Tibial nerve (tissue), 4 donors: Measurements from ENCODE around the gene MGLL. TPM values are rescaled to one million over a fixed set of nuclear protein-coding genes. Genes with fewer than 3 reads are reported as not detected.

ENCODE experiments used
- DNase-seq, 2 donors: peaks; one replicate each; pipeline ENCODE4 v3.0.0-alpha.2; 2019; ENCODE audit warnings: low spot score in 2 of 2
- H3K27ac ChIP-seq, 4 donors: fragments of 200-600 bp; sonication (generic) in 3 of 4; one replicate each; pipeline ENCODE4 v1.5.1; 2017 to 2019; ENCODE audit warnings: mild to moderate bottlenecking in 1 of 4
- H3K27me3 ChIP-seq, 2 donors: fragments of 200-600 bp; sonication (generic) in 1 of 2; one replicate each; pipeline versions ENCODE4 v1.5.1 to v1.6.0; 2017 to 2019
- H3K36me3 ChIP-seq, 3 donors: fragments of 200-600 bp; sonication (generic); one replicate each; pipeline ENCODE4 v1.5.1; 2018 to 2019
- H3K4me1 ChIP-seq, 4 donors: fragments of 200-600 bp; sonication (generic) in 3 of 4; one replicate each; pipeline ENCODE4 v1.5.1; 2017 to 2019
- H3K4me3 ChIP-seq, 4 donors: fragments of 200-600 bp; sonication (generic) in 3 of 4; one replicate each; pipeline ENCODE4 v1.5.1; 2017 to 2019; ENCODE audit warnings: mild to moderate bottlenecking in 1 of 4, moderate library complexity in 1 of 4
- H3K9me3 ChIP-seq, 4 donors: fragments of 200-600 bp; sonication (generic) in 3 of 4; one replicate each; pipeline ENCODE4 v1.5.1; 2017 to 2019
- EP300 ChIP-seq, 2 donors: sonication (generic); formaldehyde crosslinking; IDR thresholded peaks; one replicate each; pipeline ENCODE4 v1.6.1; 2017; ENCODE audit warnings: antibody characterized with exemption in 2 of 2, mild to moderate bottlenecking in 1 of 2
- POLR2A ChIP-seq, 2 donors: fragments of 450-650 bp; IDR thresholded peaks; one replicate each; pipeline ENCODE4 v1.6.1; 2017; ENCODE audit warnings: antibody characterized with exemption in 2 of 2, mild to moderate bottlenecking in 2 of 2, moderate library complexity in 2 of 2
- WGBS, 2 donors: methylation state at CpG; one replicate each; pipeline ENCODE4 v1.1.5; 2018; 5-methylcytosine and 5-hydroxymethylcytosine counted together
- total RNA-seq, 4 donors: library from RNA; depleted of rRNA; stranded (reverse); fragments of >200 nt; gene quantifications; one replicate each; pipeline ENCODE4 v1.1.0, GENCODE V29; 2016
- TF ChIP-seq, protein P1 (sequence below), 5 experiments: fragments of 200-600 bp in 3 of 5; fragments of 450-650 bp in 2 of 5; sonication (generic) in 3 of 5; IDR thresholded peaks; one replicate each; pipeline ENCODE4 v1.5.1; 2016 to 2019; ENCODE audit warnings: antibody characterized with exemption in 5 of 5, mild to moderate bottlenecking in 3 of 5, moderate library complexity in 2 of 5

Gene MGLL
- total RNA-seq, 4 donors from 2014 or later = 67.5 to 96.6 (median 86.1) TPM

DNA sequence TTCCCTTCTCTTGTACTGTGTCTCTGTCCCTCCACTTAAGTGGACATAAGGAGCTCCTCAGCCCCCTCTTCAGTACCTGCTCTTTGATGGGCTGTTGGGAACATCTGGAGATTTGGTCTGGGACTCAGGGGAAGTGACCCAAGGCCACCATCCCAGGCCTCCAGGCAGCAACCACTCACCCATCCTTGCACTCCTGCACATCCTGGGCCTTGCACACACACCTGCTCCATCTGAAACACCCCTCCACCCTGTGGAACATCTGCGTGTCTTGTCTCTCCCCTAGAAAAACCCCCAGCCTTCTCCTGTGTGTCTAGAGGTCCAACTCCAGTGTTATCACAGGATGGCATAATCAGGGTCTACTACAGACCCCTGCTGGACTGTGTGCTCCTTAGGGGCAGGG lies 75.2 kb downstream of the MGLL start:
- 90 to 100% methylated on average over 1 of the region's 1 CpG for WGBS, 2 donors
- TF ChIP-seq EP300 (IDR thresholded peaks at IDR 0.05) = no peak
- peaks cover 0 to 88% (median 36%) of the 10 kb centered on the region in 4 donors for H3K4me1 ChIP-seq
- no peak for DNase-seq
- no peaks in the 10 kb centered on the region for H3K36me3 ChIP-seq
- H3K27me3 ChIP-seq = no peaks in the 10 kb centered on the region
- no peaks in the 10 kb centered on the region for H3K9me3 ChIP-seq
- H3K27ac ChIP-seq = peak overlapping the region; percentile 23 to 83 (median 52)
- H3K4me3 ChIP-seq = no peak overlapping the region

DNA sequence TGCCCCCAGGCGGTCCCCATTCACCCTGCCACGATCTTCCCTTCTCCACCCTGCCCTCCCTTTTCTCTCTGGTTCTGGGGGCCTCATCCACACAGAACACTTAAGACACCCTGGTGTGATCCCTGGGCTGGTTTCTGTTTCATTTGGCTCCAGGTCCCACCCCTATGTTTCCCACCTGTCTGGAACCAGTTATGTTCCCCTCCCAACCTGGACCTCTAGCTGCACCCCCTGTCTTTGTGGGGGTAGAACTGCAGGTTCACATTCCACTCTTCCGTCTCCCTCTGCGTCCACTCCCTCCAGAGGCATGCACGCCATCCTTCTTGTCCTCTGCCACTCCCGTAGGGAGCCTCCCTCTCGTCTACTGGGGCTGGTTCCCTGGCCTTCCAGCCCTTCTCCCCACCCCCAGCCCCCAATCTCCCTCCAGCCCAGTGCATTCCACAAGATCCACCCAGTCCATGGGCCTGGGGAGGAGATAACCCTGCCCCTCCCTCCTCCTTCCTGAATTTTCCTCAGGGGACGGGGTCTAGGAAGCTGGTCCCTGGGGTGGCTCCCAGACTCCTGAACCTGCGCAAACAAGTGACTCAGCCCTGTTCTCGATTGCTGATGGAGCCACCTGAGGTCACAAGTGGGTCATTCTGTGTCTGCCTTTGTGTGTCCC lies 75.8 kb downstream of the MGLL start:
- DNase-seq = no peak
- no peaks in the 10 kb centered on the region for H3K9me3 ChIP-seq
- peaks cover 0 to 85% (median 36%) of the 10 kb centered on the region in 4 donors for H3K4me1 ChIP-seq
- TF ChIP-seq POLR2A (IDR thresholded peaks at IDR 0.05) = no peak
- TF ChIP-seq, protein P1, sequence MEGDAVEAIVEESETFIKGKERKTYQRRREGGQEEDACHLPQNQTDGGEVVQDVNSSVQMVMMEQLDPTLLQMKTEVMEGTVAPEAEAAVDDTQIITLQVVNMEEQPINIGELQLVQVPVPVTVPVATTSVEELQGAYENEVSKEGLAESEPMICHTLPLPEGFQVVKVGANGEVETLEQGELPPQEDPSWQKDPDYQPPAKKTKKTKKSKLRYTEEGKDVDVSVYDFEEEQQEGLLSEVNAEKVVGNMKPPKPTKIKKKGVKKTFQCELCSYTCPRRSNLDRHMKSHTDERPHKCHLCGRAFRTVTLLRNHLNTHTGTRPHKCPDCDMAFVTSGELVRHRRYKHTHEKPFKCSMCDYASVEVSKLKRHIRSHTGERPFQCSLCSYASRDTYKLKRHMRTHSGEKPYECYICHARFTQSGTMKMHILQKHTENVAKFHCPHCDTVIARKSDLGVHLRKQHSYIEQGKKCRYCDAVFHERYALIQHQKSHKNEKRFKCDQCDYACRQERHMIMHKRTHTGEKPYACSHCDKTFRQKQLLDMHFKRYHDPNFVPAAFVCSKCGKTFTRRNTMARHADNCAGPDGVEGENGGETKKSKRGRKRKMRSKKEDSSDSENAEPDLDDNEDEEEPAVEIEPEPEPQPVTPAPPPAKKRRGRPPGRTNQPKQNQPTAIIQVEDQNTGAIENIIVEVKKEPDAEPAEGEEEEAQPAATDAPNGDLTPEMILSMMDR (IDR thresholded peaks at IDR 0.05) = no peak
- TF ChIP-seq EP300 (IDR thresholded peaks at IDR 0.05) = no peak
- peak overlapping the region in 3 of 4 donors; percentile 31 to 83 (median 73) for H3K27ac ChIP-seq
- 73 to 79% methylated on average over 10 of the region's 10 CpGs for WGBS, 2 donors
- no peaks in the 10 kb centered on the region for H3K27me3 ChIP-seq
- H3K36me3 ChIP-seq = no peaks in the 10 kb centered on the region
- H3K4me3 ChIP-seq = no peak overlapping the region

DNA sequence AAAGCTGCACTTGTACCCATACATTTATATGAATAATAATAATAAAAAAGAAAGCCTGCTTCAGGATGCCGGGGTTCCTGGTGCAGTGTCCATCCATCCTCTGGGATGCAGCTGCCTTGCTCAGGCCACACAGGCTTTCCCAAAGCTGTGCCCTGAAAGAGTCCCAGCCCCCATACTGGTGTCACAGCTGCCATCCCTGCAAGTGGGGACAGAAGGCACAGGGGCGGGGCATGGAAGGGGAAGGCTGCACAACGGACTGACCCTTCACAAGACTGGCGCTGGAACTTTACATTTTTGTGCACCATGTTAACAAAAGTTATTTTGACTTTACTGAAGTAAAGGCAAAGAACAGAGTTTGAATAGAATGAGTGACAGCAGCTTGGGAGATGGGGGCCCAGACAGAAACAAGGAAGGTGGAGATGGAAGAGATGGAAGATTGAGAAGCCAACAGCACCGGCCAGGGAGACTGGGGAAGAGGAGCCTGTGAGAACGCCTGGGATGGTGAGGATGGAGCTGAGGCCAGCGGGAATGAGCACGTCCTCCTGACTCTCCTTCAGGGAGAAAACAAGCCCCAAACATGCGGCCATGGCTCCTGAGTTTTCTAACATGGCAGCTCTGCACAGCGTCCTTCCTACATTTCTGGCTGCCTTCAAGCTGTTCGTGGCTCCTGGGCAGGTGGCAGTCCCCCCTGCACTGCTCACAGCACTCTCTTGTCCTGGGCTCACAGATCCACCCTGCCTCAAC lies 76.5 kb downstream of the MGLL start:
- Histone ChIP-seq H3K27ac (peak overlapping the region in 3 of 4 donors; percentile 31 to 83 (median 73)), H3K4me3 (no peak overlapping the region), H3K36me3 (no peaks in the 10 kb centered on the region), H3K27me3 (no peaks in the 10 kb centered on the region), H3K4me1 (peaks cover 0 to 82% (median 35%) of the 10 kb centered on the region in 4 donors), H3K9me3 (no peaks in the 10 kb centered on the region)
- TF ChIP-seq EP300 (IDR thresholded peaks at IDR 0.05) = no peak
- TF ChIP-seq POLR2A (IDR thresholded peaks at IDR 0.05) = no peak
- TF ChIP-seq, protein P1 (IDR thresholded peaks at IDR 0.05) = no peak
- no peak for DNase-seq
- 81 to 89% methylated on average over 11 of the region's 11 CpGs for WGBS, 2 donors

DNA sequence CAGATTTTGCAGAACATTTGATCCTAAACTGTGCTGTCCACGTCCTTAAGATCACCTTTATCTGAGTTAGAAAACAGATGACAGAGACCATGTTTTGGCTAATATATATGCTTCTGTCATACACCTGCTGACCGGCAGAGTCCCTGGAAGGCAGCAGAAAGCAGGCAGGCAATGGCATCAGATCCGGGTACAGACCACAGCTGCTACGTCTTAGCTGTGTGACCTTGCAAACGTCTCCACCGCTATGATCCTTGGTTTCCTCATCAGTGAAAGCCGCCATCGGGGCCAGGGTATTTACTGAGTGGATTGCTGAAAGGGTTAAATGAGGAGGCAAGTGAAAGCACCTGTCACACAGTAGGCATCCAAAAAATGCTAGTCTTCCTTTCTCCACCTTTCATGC lies 77.4 kb downstream of the MGLL start:
- Histone ChIP-seq H3K27ac (peak overlapping the region in 1 of 4 donors; percentile 64), H3K36me3 (no peaks in the 10 kb centered on the region), H3K4me3 (no peak overlapping the region), H3K27me3 (no peaks in the 10 kb centered on the region), H3K9me3 (no peaks in the 10 kb centered on the region), H3K4me1 (peaks cover 0 to 81% (median 34%) of the 10 kb centered on the region in 4 donors)
- TF ChIP-seq EP300 (IDR thresholded peaks at IDR 0.05) (no peak), POLR2A (IDR thresholded peaks at IDR 0.05) (no peak)
- TF ChIP-seq, protein P1 (IDR thresholded peaks at IDR 0.05) = no peak
- DNase-seq = no peak
- WGBS, 2 donors = 69 to 75% methylated on average over 8 of the region's 8 CpGs

GRCh38 chr3:127744253-127744815 lies 78.0 kb downstream of the MGLL start:
- peak overlapping the region in 1 of 4 donors; percentile 64 for H3K27ac ChIP-seq
- TF ChIP-seq POLR2A (IDR thresholded peaks at IDR 0.05) (no peak), EP300 (IDR thresholded peaks at IDR 0.05) (no peak)
- TF ChIP-seq, protein P1 (IDR thresholded peaks at IDR 0.05) = no peak

More at GRCh38 chr3:127744253-127744815, 78.0 kb downstream of the MGLL start:
- DNase-seq = no peak
- WGBS, 2 donors = 68 to 79% methylated on average over 11 of the region's 11 CpGs
- Histone ChIP-seq H3K4me3 (no peak overlapping the region), H3K4me1 (peaks cover 0 to 81% (median 35%) of the 10 kb centered on the region in 4 donors), H3K9me3 (no peaks in the 10 kb centered on the region), H3K36me3 (no peaks in the 10 kb centered on the region), H3K27me3 (no peaks in the 10 kb centered on the region)
